GM19397 (cell line): Measurements from ENCODE around the gene MMP17.
A peak's percentile ranks its signal among the peaks of the same experiment; 100 is the strongest.

Experiments used
- ATAC-seq: cut with Tn5 transposase; IDR thresholded peaks from one replicate; pipeline ENCODE4 v1.9.1; 2021; ENCODE audit warnings: mild to moderate bottlenecking, moderate library complexity; ENCODE audit not compliant: unreplicated experiment

Gene MMP17

GRCh38 chr12:131892711-131893604, 64.8 kb downstream of the MMP17 start:
- no peak for ATAC-seq

GRCh38 chr12:131893605-131894312, 65.6 kb downstream of the MMP17 start:
- no peak for ATAC-seq

GRCh38 chr12:131894313-131894860, 66.2 kb downstream of the MMP17 start, which contains the start of gene ULK1:
Gene ULK1, plus strand, starts transcription at chr12:131894622. Its CDS starts 380 bp downstream, at chr12:131895002.
- peak; percentile 86 for ATAC-seq

- ATAC-seq, result no peak
These were observed 66.9 kb downstream of the MMP17 start for GRCh38 chr12:131894981-131895639.

GRCh38 chr12:131895640-131896079, 67.5 kb downstream of the MMP17 start:
- peak; percentile 10 for ATAC-seq

GRCh38 chr12:131896080-131896810, 68.1 kb downstream of the MMP17 start:
- peak; percentile 65 for ATAC-seq

GRCh38 chr12:131896811-131897270, 68.6 kb downstream of the MMP17 start:
- no peak for ATAC-seq

GRCh38 chr12:131897276-131897675, 69.1 kb downstream of the MMP17 start:
- no peak for ATAC-seq

GRCh38 chr12:131897875-131898274, 69.7 kb downstream of the MMP17 start:
- no peak for ATAC-seq

GRCh38 chr12:131900397-131900796, 72.2 kb downstream of the MMP17 start:
- ATAC-seq, result no peak
